Sciatic nerve (tissue), 2 donors: ENCODE results near the gene MTMR11. TPM values are rescaled to one million over a fixed set of nuclear protein-coding genes. Genes with fewer than 3 reads are reported as not detected.

ENCODE experiments used
- ATAC-seq: fragments of 200-7000 bp; cut with Tn5 transposase; one replicate; pipeline ENCODE4 v1.9.1; 2020; ENCODE audit warnings: mild to moderate bottlenecking, moderate library complexity
- DNase-seq: peaks from one replicate; pipeline ENCODE4 v3.0.0-alpha.2; 2020; ENCODE audit warnings: low spot score
- intact Hi-C: fragments of 100-400 bp; cut with DNase I; formaldehyde crosslinking; loops from one replicate; pipeline ENCODE4 v1.14.2; 2022
- total RNA-seq: library from RNA; stranded (reverse); fragmentation: NEBNext Ultra II Directional; extraction: Animal tissue kit (Norgen Biotek cat#: 25700); gene quantifications from one replicate; pipeline ENCODE4 v1.2.1, GENCODE V29; 2021
- donor health status: DM: no; HTN: no; CAD: no.
- donor health status: DM: no; HTN: no; CAD: no.

The MTMR11 gene
- total RNA-seq, 1 donor from 2014 or later: 16.4 TPM

DNA sequence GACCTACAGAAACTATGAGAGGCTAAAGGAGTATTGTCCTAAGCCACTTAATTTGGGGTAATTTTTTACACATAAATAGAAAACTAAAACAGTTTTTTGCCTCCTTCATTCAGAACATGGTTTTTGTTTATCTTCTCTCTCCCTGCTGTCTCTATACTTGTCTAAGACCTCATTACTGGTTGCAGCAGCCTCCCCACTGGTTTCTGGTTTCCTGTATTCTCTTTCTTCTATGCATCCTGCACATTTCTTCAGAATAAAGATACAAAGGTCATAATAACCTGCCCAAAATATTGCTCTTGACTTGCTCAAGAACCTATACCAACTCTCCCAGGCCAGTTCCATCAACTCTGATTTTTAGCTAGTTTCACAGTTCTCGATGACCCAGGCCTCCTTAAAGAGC, 57.1 kb downstream of the MTMR11 start:
- intact Hi-C loops: no loop called here
- ATAC-seq (no peak), DNase-seq (no peak)

Other genes starting within 250 kb of the MTMR11 start
- 36.5 TPM for gene FCGR1A, start 154.2 kb downstream of the MTMR11 start, total RNA-seq
- 13.7 TPM for gene BOLA1, start 37.3 kb downstream of the MTMR11 start, total RNA-seq
- 1.7 TPM for gene SV2A, start 19.0 kb downstream of the MTMR11 start, total RNA-seq
- gene SF3B4, start 9.1 kb downstream of the MTMR11 start, total RNA-seq: 32.7 TPM
- gene OTUD7B, start 73.8 kb upstream of the MTMR11 start, total RNA-seq: 102 TPM
- gene VPS45, start 130.9 kb upstream of the MTMR11 start, total RNA-seq: 44.1 TPM
- 53.4 TPM for gene PLEKHO1, start 213.0 kb upstream of the MTMR11 start, total RNA-seq